Esophagus mucosa (tissue), 1 donor: Measurements from ENCODE around the gene PDHA1. TPM values are rescaled to one million over a fixed set of nuclear protein-coding genes. Genes with fewer than 3 reads are reported as not detected.
A peak's percentile ranks its signal among the peaks of the same experiment; 100 is the strongest.

ENCODE experiments used
- ATAC-seq: fragments of 200-7000 bp; cut with Tn5 transposase; one replicate; pipeline ENCODE4 v1.9.1; 2020
- total RNA-seq: library from RNA; stranded (reverse); gene quantifications from one replicate; pipeline ENCODE4 v1.2.4, GENCODE V29; 2023
- donor health status: DM: yes; HTN: yes; CAD: no.

Gene PDHA1
- total RNA-seq, 1 donor from 2014 or later, result 110 TPM

DNA sequence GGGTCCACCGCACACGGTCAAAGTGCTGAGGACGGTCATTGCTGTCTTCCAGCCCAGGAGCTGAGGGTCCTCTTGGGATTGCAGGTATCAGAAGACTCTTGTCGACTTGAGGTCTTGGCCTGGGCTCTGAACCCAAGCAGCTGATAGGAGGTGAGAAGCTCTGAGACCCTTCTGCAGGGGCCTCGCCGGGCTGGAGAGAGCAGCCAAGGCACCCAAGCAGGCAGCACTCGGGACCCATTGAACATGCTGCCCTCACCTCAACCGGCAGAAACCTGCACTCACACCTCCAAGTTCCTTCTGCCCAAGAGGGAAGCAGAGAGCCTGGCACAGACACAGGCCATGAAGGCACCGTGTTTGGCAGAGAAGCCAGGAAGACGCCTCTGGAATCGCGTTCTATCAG lies 34.1 kb downstream of the PDHA1 start:
- no peak for ATAC-seq

DNA sequence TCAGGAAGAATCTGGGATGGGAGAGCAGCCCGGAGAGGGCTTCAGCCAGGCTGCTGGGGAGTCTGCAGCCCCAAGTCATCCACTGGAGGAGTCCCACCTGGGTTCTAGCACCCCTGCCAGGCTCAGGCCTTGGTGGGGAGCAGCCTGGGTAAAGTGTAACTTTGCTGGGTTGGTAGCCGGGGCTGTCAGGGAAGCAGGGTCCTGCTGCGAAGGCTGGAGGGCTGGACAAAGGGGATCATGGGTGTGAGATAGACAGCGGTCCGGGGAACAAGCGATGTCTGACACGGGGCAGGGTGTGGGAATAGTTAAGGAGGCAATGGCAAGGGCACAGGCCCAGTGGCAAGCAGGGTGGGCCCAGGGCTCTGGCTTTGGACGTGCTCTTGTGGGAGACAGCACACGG lies 37.6 kb downstream of the PDHA1 start:
- ATAC-seq, result no peak

DNA sequence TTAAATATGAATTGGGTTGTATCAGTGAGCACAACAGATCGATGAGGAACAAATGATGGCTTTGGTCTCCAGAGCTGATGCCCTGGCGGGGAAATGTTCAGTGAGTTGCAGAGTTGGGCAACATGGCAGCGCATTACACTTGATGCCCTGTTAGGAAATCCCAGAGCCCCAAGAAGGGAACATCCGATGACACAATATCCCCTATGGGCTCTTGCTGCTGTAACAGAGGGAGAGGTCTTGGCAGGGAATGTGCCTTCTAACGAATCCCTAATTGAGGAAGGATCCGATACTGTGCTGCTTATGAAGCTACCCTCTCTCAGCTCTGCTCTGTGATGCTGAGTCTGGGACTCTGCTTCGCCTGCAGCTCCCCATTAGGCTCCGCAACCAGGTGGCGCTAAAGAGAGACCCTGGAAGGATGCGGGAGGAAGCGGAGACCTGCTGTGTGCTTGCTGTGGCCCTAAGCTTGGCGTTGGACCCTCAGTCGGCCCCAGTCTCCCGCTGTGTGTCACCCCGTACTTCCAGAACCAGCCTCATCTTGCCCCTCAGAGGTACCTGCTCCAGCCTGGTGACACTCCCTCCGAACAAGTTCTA lies 38.9 kb downstream of the PDHA1 start:
- ATAC-seq, result peak; percentile 22

DNA sequence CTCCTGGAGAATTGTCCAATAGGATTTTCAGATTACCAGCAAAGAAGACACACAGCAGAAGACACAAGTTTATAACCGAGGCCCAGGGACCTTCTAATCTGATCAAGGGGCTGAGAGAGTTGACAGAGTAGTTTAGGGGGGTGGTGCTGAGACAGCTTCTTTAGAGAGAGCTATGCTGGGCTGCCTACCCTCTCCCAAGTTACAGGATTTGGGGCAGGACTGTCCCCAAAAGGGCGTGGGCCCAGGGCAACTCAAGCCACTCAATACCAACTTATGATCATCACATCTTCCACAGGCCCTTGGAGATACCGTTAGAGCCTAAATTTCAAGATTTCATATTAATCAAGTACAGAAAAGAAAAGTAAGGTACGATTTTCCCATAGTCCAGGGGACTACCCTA lies 43.0 kb downstream of the PDHA1 start:
- no peak for ATAC-seq

DNA sequence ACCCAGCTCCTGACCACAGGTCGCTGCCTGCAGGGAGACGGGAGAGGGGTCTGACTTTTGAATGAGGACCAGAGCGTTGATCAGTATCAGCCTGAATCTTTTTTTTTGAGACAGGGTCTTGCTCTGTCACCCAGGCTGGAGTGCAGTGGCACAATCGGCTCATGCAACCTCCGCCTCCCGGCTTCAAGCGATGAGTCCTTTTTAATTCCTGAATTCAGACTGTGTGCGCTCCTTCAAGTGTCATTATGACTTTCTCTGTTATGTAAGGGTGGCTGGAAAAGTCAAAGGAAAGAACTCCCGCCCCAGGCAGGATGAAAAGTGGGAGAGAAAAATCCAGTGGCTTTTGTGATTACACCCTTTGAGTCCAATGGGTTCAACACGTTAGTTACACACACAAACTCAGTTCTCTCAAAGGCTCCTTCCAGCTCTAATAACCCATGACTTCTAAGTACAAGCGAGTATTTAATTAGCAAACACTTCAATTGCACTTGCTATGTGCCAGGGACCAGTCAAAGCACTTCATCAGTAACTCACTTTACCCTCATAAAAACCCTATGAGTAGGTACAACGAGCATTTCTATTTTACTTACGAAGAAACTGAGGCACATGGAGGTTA lies 44.4 kb downstream of the PDHA1 start:
- ATAC-seq, result no peak

DNA sequence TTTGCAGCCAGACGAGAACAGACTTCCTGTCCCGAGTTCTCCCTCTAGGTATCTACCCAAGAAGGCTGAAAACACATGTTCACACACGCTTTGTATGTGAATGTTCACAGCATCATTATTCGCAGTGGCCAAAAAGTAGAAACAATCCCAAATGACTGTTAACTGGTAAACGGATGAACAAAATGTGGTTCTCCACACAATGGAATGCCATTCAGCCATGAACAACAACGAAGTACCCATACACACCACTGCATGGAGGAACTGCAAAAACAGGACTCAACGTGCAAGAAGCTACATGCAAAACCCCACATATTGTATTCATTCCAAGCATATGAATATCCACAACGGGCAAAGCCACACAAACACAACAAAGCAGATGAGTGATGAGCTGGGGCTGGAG lies 45.0 kb downstream of the PDHA1 start:
- no peak for ATAC-seq

DNA sequence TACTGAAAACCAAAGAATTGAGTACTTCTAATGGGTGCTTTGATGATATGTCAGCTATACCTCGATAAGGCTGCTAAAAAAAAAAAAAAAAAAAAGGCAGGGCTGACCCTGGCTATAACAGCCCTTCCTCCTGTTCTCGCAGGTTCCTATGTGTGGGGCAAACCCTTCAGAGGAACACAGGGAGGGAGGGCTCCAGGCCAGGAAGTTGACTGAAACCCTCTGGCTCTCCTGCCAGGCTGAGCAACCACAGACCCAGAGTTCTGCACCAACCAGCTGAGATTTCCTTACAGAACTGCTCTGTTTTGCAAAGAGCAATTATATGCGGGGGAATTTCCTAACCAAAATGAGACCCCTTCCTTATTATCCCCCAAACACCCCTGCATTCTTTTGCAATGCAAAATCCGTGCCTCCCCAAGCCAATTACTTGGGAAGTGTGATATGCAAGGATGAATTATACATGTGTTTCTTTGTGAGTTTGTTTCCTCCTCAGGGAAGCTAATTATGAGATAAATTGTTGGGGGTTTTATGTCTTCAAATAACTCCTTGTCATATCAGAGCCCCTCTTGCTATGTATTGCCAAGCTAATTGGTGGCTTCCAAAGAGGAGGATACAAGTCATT lies 45.6 kb downstream of the PDHA1 start:
- no peak for ATAC-seq

DNA sequence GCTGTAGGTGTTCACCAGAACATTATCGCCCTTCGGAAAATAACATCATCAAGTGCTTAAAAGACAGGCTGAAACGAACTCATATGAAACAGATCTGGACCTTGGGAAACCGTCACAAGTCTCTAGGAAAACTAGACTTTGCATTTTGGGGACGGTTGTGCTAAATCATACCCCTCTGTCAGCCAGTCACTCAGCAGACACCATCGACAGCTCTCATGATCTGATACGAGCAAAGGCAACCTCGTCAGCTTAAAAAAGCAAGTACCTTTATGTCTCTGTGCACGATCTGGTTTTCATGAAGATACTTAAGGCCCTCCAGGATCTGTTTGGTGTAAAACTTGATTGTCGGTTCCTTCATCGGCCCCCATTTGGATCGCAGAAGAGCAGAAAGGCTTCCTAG lies 48.4 kb downstream of the PDHA1 start:
- no peak for ATAC-seq

DNA sequence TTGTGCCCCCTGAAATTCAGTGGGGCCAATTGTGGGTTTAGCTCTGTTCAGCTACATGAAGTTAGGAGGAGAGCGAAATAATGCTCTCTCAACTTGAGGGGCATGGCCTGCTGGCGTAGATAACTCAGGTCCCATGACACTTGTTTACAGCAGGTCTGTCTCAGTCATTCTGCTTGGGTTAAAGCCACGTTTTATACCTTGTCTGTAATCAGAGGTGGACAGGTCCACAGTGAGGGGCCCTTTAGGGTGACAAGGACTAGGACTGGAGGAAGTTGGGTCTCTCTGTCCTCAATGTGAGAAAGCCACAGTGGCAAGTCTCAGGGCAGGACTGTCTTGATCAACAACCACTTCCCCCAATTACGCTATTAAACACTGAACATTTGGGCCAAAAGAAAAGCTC lies 49.0 kb downstream of the PDHA1 start:
- ATAC-seq, result no peak

DNA sequence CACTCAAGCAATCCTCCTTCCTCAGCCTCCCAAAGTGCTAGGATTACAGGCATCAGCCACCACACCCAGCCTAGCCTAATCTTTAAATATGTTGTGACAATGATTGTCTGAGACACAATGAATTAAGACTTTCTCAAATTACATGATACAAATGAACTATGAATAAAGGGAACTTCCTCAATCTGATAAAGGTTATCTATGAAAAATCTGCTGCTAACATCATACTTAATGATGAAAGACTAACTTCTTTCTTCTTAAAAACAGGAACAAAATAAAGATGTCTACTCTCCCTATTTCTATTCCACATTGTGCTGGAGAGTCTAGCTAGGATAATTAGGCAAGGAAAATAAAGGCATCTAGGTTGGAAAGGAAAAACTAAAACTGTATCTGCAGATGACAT lies 60.0 kb downstream of the PDHA1 start:
- no peak for ATAC-seq

DNA sequence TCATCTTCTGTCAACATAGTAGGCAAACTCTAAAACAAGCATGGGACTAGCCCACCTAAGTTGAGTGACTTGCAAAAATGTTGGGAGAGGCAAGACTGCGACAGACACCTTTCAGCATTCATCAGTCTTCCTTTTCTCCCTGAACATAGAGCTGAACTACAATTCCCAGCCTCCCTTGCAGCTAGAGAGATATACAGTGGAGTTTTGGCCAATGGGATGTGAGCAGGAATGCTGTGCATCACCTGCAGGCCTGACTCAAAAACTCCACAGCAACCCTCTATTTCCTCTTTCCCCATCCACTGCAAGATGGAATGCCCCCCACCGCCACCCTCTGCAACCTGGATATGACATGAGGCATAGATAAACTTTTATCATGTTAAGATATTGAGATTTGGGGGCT lies 66.5 kb downstream of the PDHA1 start:
- no peak for ATAC-seq

Other genes starting within 250 kb of the PDHA1 start
- 0.16 TPM for gene ADGRG2, start 221.5 kb upstream of the PDHA1 start, total RNA-seq
- not detected for gene MAP3K15, start 171.6 kb downstream of the PDHA1 start, total RNA-seq